HG03520 (cell line): ENCODE measurements around the gene FAM209B.
"Not testable (repeated sequence)": the region's sequence is repeated elsewhere in the genome, so short reads cannot be mapped to it uniquely, and the experiment has no call there.

Source experiments
- ATAC-seq: cut with Tn5 transposase; IDR thresholded peaks from one replicate; pipeline ENCODE4 v1.9.1; 2021; ENCODE audit warnings: mild to moderate bottlenecking, moderate library complexity; ENCODE audit not compliant: unreplicated experiment

FAM209B gene

GRCh38 chr20:56537997-56538396 is 5.0 kb downstream of the FAM209B start:
- no peak for ATAC-seq

- no peak for ATAC-seq
These were observed 7.4 kb downstream of the FAM209B start for GRCh38 chr20:56540415-56540814.

GRCh38 chr20:56542489-56543030 is 9.5 kb downstream of the FAM209B start:
- no peak for ATAC-seq

- no peak for ATAC-seq
These were observed 18.5 kb downstream of the FAM209B start for GRCh38 chr20:56551571-56551970.

GRCh38 chr20:56552911-56553629 is 20.0 kb downstream of the FAM209B start:
- no peak for ATAC-seq

- ATAC-seq: peak; percentile 84
These were observed 21.8 kb downstream of the FAM209B start for GRCh38 chr20:56554869-56555268.

GRCh38 chr20:56558968-56559367 is 25.9 kb downstream of the FAM209B start:
- ATAC-seq: no peak

GRCh38 chr20:56564526-56564925 is 31.5 kb downstream of the FAM209B start:
- not testable (repeated sequence) for ATAC-seq

DNA sequence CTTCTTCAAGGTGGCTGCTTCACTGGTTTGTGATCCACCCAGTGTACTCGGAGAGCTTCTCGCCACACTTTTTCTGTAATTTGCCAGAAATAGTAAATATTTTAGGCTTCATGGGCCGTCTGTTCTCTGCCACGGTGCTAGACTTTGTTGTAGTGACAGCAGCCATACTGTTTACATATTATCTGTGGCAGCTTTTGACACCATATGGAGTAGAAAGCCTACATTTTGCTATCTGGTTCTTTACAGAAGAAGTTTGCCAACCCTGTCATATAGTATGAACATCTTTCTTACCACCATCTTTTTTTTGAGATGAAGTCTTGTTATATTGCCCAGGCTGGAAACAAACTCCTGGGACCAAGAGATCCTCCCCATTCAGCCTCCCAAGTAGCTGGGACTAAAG is 32.5 kb downstream of the FAM209B start:
- no peak for ATAC-seq

GRCh38 chr20:56566621-56567020 is 33.6 kb downstream of the FAM209B start:
- ATAC-seq: no peak

DNA sequence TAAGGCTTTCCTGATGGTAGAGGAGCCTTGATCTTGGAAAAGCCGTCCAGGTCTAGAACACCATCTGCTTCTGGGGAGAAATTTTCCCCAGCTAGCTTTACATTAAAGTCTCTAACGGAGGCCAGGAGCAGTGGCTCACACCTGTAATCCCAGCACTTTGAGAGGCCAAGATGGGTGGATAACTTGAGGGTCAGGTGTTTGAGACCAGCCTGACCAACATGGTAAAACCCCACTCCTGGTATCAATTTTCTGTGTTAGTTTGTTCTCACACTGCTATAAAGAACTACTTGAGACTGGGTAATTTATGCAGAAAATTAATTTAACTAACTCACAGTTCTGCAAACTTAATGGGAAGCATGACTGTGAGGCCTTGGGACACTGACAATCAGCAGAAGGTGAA is 37.8 kb downstream of the FAM209B start:
- no peak for ATAC-seq

DNA sequence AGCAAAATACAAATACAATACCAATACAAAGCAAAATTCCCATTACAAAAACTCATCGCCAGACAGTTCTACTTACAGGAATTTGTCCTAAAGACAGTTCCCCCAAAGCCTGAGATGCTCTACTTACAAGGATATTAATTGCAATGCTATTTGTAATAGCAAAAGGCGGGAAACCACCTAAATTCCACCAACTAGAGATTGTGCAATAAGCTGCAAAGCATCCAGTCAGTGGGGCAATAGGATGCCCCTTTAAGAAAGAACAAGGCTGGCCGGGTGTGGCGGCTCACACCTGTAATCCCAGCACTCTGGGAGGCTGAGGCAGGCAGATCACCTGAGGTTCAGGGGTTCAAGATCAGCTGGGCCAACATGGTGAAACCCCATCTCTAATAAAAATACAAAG is 39.1 kb downstream of the FAM209B start:
- no peak for ATAC-seq

DNA sequence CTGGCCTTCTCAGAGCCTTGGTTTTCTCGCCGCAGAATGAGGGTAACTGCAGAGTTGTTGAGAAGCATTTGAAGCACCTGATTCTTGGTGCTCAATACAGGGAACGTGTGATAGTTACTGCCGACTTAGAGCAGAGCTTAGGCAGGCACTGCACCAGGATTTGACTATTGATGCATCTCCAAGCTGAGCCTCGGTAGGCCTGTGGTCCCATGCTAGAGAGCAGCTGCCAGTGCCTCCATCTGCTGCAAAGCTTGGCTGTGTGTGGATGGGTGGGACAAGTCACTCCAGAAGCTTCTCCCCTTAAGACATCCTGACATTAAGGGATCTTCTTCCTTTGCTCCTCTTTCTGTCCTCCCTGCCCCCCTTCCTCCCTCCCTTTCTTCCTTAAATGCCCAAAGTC is 40.9 kb downstream of the FAM209B start:
- ATAC-seq: no peak

- no peak for ATAC-seq
These were observed 41.6 kb downstream of the FAM209B start for GRCh38 chr20:56574531-56575142.

DNA sequence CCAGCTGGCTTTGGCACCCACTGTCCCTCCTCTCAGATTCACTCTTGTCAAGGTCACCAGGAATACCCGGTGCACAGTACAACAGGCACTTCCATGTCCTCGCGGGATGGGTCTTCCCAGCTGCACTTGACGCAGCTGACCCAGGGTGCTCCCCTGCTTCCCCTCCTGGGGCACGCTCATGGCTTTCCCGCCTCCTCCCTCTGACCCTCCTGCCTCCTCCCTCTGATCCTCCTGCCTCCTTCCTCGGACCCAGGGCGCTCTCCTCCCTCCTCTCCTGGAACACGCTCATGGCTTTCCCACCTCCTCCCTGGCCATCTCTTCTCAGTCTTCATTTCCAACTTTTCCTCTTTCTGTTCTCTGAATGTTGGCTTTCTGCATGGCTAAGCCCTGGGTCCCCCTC is 42.1 kb downstream of the FAM209B start:
- ATAC-seq: no peak

GRCh38 chr20:56575961-56576360 is 42.9 kb downstream of the FAM209B start:
- ATAC-seq: no peak

- ATAC-seq: no peak
These were observed 46.3 kb downstream of the FAM209B start for GRCh38 chr20:56579301-56579710.

- no peak for ATAC-seq
These were observed 47.2 kb downstream of the FAM209B start for GRCh38 chr20:56580226-56580625.

DNA sequence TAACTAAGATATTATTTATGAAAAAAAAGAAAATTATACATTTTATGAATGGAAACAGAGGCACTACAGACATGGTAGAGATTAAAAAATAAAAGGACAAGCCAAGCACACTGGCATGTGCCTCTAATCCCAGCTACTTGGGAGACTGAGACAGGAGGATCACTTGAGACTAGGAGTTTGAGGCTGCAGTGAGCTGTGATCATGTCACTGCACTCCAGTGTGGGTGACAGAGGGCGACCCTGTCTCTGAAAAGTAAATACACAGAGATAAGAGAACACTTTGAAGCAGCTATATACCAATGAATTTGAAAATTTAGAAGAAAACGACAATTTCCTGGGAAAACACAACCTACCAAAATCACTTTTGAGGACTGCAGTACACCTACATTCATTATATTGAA is 48.7 kb downstream of the FAM209B start:
- ATAC-seq: no peak

- no peak for ATAC-seq
These were observed 49.5 kb downstream of the FAM209B start for GRCh38 chr20:56582542-56582941.

DNA sequence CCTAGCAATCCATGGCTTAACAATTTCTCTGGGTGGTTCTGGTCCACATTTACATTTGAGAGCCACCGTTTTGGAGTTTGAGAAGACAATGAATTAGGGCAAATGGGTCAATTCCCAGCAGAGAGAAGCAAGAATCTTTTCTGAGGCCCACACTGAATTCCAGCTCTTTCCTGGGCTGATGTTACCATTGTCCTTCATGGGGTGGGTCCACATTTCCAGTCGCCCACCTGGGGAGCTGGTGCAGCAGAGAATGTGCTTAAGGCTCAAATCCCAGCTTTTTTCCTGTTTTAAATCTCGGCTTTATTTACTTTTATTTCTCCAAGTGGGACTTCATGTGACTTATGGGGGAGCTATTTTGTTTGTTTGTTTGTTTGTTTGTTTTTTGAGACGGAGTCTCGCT is 51.9 kb downstream of the FAM209B start:
- ATAC-seq: no peak
